ENCODE data around the gene AKT2. TPM values are rescaled to one million over a fixed set of nuclear protein-coding genes. Genes with fewer than 3 reads are reported as not detected.

The AKT2 gene
- total RNA-seq, 1 experiment from 2014 or later: 2,376 TPM

- H3K27me3 ChIP-seq (ENCODE audit: control insufficient read depth, insufficient read depth, low read length): no peaks in the 10 kb centered on the region
- TF ChIP-seq SIN3A (IDR thresholded peaks at IDR 0.05; ENCODE audit: borderline replicate concordance, insufficient read depth, low read depth, low read length) (no peak), TCF7L2 (IDR thresholded peaks at IDR 0.05; ENCODE audit: low read depth, low read length) (no peak), POLR2AphosphoS5 (IDR thresholded peaks at IDR 0.05; ENCODE audit: low read depth, low read length) (no peak), CTCF (IDR thresholded peaks at IDR 0.05) (no peak), REST (IDR thresholded peaks at IDR 0.05; ENCODE audit: insufficient read depth in 1 of 2, low read depth in 2 of 2, low read length in 1 of 2) (no peak)
- in situ Hi-C loops (cut with HindIII; ENCODE audit: low pct_unique_long_range_greater_than_20kb, low sequenced_read_pairs): no loop called here
- DNase-seq (ENCODE audit: low read depth, low spot score) (no peak), ATAC-seq (no peak)
- POLR2A ChIA-PET: interaction anchor here (0.7 to 1.4 kb wide), 8 partner anchors 9 to 108 kb away, joined by 3 to 6 read pairs (median 4); no protein-coding TSS in a partner anchor
- no peaks in the 10 kb centered on the region for H3K9me3 ChIP-seq (ENCODE audit: control insufficient read depth, insufficient read depth, low read depth, low read length)
- H3K36me3 ChIP-seq (ENCODE audit: control insufficient read depth, insufficient read depth, low read length): peaks cover 5% of the 10 kb centered on the region; the same call in 1 of the 2 replicates
- CTCF ChIA-PET: interaction anchor here (0.6 to 8.6 kb wide), 5 partner anchors 38 to 141 kb away, joined by 4 to 68 read pairs (median 6); no protein-coding TSS in a partner anchor
- H3K4me3 ChIP-seq (ENCODE audit: low read depth in 2 of 2, low read length in 2 of 2): no peak overlapping the region
- 0 out of 2 replicates have a peak, but pooled peaks cover 2% of the 10 kb centered on the region for H3K4me1 ChIP-seq (ENCODE audit: control insufficient read depth, insufficient read depth, low read length)
- no peak overlapping the region for H3K27ac ChIP-seq (ENCODE audit: low read length)
- BruUV-seq (replicated peaks): no TSS peak
- intact Hi-C loops (cut with micrococcal nuclease; ENCODE audit: unreplicated experiment): no loop called here
These were observed 17.5 kb downstream of the AKT2 start for GRCh38 chr19:40267601-40267997.

- DNase-seq (ENCODE audit: low read depth, low spot score) (no peak), ATAC-seq (no peak)
- Histone ChIP-seq H3K27ac (ENCODE audit: low read length) (no peak overlapping the region), H3K36me3 (ENCODE audit: control insufficient read depth, insufficient read depth, low read length) (peaks cover 5% of the 10 kb centered on the region; the same call in 1 of the 2 replicates), H3K4me3 (ENCODE audit: low read depth in 2 of 2, low read length in 2 of 2) (no peak overlapping the region), H3K27me3 (ENCODE audit: control insufficient read depth, insufficient read depth, low read length) (no peaks in the 10 kb centered on the region), H3K4me1 (ENCODE audit: control insufficient read depth, insufficient read depth, low read length) (no peaks in the 10 kb centered on the region), H3K9me3 (ENCODE audit: control insufficient read depth, insufficient read depth, low read depth, low read length) (no peaks in the 10 kb centered on the region)
- in situ Hi-C loops (cut with HindIII; ENCODE audit: low pct_unique_long_range_greater_than_20kb, low sequenced_read_pairs) (no loop called here), intact Hi-C loops (cut with micrococcal nuclease; ENCODE audit: unreplicated experiment) (no loop called here)
- POLR2A ChIA-PET: interaction anchor here (0.6 to 1.5 kb wide), 7 partner anchors 9 to 107 kb away, joined by 3 to 6 read pairs (median 3); no protein-coding TSS in a partner anchor
- no TSS peak for BruUV-seq (replicated peaks)
- no peak for TF ChIP-seq CTCF (IDR thresholded peaks at IDR 0.05)
- no peak for TF ChIP-seq REST (IDR thresholded peaks at IDR 0.05; ENCODE audit: insufficient read depth in 1 of 2, low read depth in 2 of 2, low read length in 1 of 2)
- no peak for TF ChIP-seq SIN3A (IDR thresholded peaks at IDR 0.05; ENCODE audit: borderline replicate concordance, insufficient read depth, low read depth, low read length)
- no peak for TF ChIP-seq POLR2AphosphoS5 (IDR thresholded peaks at IDR 0.05; ENCODE audit: low read depth, low read length)
- no peak for TF ChIP-seq TCF7L2 (IDR thresholded peaks at IDR 0.05; ENCODE audit: low read depth, low read length)
- CTCF ChIA-PET: interaction anchor here (0.6 to 8.6 kb wide), 5 partner anchors 11 to 140 kb away, joined by 3 to 68 read pairs (median 4); no protein-coding TSS in a partner anchor
These were observed 18.1 kb downstream of the AKT2 start for GRCh38 chr19:40266912-40267600.

Data from Panc1 (cell line).